ENCODE measurements around the gene CCDC154.

GRCh38 chr16:1460602-1461138 lies 16.3 kb upstream of the CCDC154 start:
- no peak for TF ChIP-seq EZH2 (IDR thresholded peaks at IDR 0.05; ENCODE audit: borderline replicate concordance, low read depth, low read length, severe bottlenecking)
- no peak for TF ChIP-seq POLR2AphosphoS5 (IDR thresholded peaks at IDR 0.05; ENCODE audit: insufficient read depth, low read depth, low read length)
- no peak for TF ChIP-seq FOS (IDR thresholded peaks at IDR 0.05; ENCODE audit: borderline replicate concordance, insufficient read depth, low read length)
- no peak for TF ChIP-seq CTCF (IDR thresholded peaks at IDR 0.05; ENCODE audit: extremely low read depth in 1 of 2, insufficient read depth in 1 of 2, low read depth in 1 of 2, low read length in 2 of 2)
- no peak for TF ChIP-seq POLR2A (IDR thresholded peaks at IDR 0.05; ENCODE audit: low read depth, low read length)

Measured in endothelial cell of umbilical vein (primary cell).